HEK293 (cell line): ENCODE results near the gene CHST8.
A peak's percentile ranks its signal among the peaks of the same experiment; 100 is the strongest.

ENCODE experiments used
- CTCF ChIA-PET: fragments of 350-600 bp; formaldehyde crosslinking; extraction: SDS; loops from one replicate; lab custom pipeline; 2021; ENCODE audit warnings: antibody characterized with exemption; lab: Yijun Ruan, JAX
- POLR2A ChIA-PET: fragments of 300-600 bp; formaldehyde crosslinking; extraction: SDS; loops from one replicate; lab custom pipeline; 2020; ENCODE audit warnings: antibody characterized with exemption, inconsistent platforms; lab: Yijun Ruan, JAX
- H3K27ac ChIP-seq: fragments of 200-500 bp; sonication (Bioruptor generic); 2 replicates; pipeline ENCODE4 v1.5.1; 2014; ENCODE audit warnings: low read depth, low read length, control low read depth, inconsistent platforms; ENCODE audit errors: extremely low read depth
- H3K36me3 ChIP-seq, 2 experiments: fragments of 200-500 bp in 1 of 2; sonication (Bioruptor generic) in 1 of 2; 1 replicate in 1 of 2; 2 replicates in 1 of 2; pipeline ENCODE4 v1.5.1; 2014 to 2017; ENCODE audit warnings: inconsistent platforms in 2 of 2, low read length in 2 of 2; ENCODE audit not compliant: control insufficient read depth in 2 of 2, insufficient read depth in 1 of 2
- H3K4me1 ChIP-seq: fragments of 200-500 bp; sonication (Bioruptor generic); 2 replicates; pipeline ENCODE4 v1.5.1; 2014; ENCODE audit warnings: mild to moderate bottlenecking, low read length, inconsistent platforms; ENCODE audit not compliant: control insufficient read depth, insufficient read depth
- H3K4me3 ChIP-seq: 2 replicates; pipeline ENCODE4 v1.5.1; 2011; ENCODE audit warnings: low read depth, mild to moderate bottlenecking, control low read depth, low read length, moderate library complexity
- H3K9me3 ChIP-seq: fragments of 200-500 bp; sonication (Bioruptor generic); 2 replicates; pipeline ENCODE4 v1.5.1; 2014; ENCODE audit warnings: low read depth, low read length, inconsistent platforms; ENCODE audit not compliant: control insufficient read depth, insufficient read depth
- KLF1 ChIP-seq: fragments of 450-650 bp; formaldehyde crosslinking; IDR thresholded peaks from 2 replicates; pipeline ENCODE4 v1.5.1; 2016; ENCODE audit warnings: missing biosample characterization, missing genetic modification characterization
- KLF10 ChIP-seq: fragments of 450-650 bp; IDR thresholded peaks from 2 replicates; pipeline ENCODE4 v1.5.1; 2018; ENCODE audit warnings: missing biosample characterization, mild to moderate bottlenecking, missing genetic modification characterization
- MYNN ChIP-seq: fragments of 450-650 bp; formaldehyde crosslinking; IDR thresholded peaks from 2 replicates; pipeline ENCODE4 v1.5.1; 2016; ENCODE audit warnings: missing biosample characterization, missing genetic modification characterization, borderline replicate concordance
- SALL2 ChIP-seq: fragments of 450-650 bp; formaldehyde crosslinking; IDR thresholded peaks from 2 replicates; pipeline ENCODE4 v1.5.0; 2017; ENCODE audit warnings: missing biosample characterization, mild to moderate bottlenecking, missing genetic modification characterization, borderline replicate concordance
- ZEB2 ChIP-seq: fragments of 450-650 bp; formaldehyde crosslinking; IDR thresholded peaks from 2 replicates; pipeline ENCODE4 v1.5.1; 2016; ENCODE audit warnings: missing biosample characterization, missing genetic modification characterization
- ZNF146 ChIP-seq: fragments of 450-650 bp; formaldehyde crosslinking; IDR thresholded peaks from 2 replicates; pipeline ENCODE4 v1.5.1; 2016; ENCODE audit warnings: missing biosample characterization, missing genetic modification characterization
- ZNF16 ChIP-seq: fragments of 450-650 bp; formaldehyde crosslinking; IDR thresholded peaks from 2 replicates; pipeline ENCODE4 v1.5.1; 2016; ENCODE audit warnings: low read depth, missing biosample characterization, missing genetic modification characterization
- ZNF202 ChIP-seq: fragments of 450-650 bp; formaldehyde crosslinking; IDR thresholded peaks from 2 replicates; pipeline ENCODE4 v1.5.1; 2016; ENCODE audit warnings: missing biosample characterization, missing genetic modification characterization, borderline replicate concordance
- ZNF223 ChIP-seq: fragments of 450-650 bp; formaldehyde crosslinking; IDR thresholded peaks from 2 replicates; pipeline ENCODE4 v1.5.1; 2016; ENCODE audit warnings: missing biosample characterization, missing genetic modification characterization
- ZNF24 ChIP-seq: fragments of 450-650 bp; formaldehyde crosslinking; IDR thresholded peaks from 2 replicates; pipeline ENCODE4 v1.5.1; 2016; ENCODE audit warnings: missing biosample characterization, missing genetic modification characterization
- ZNF530 ChIP-seq: fragments of 450-650 bp; formaldehyde crosslinking; IDR thresholded peaks from 2 replicates; pipeline ENCODE4 v1.5.1; 2016; ENCODE audit warnings: low read depth, missing biosample characterization, missing genetic modification characterization
- ZNF624 ChIP-seq: fragments of 450-650 bp; formaldehyde crosslinking; IDR thresholded peaks from 2 replicates; pipeline ENCODE4 v1.5.1; 2017; ENCODE audit warnings: missing biosample characterization, missing genetic modification characterization
- ZNF660 ChIP-seq: fragments of 450-650 bp; IDR thresholded peaks from 2 replicates; pipeline ENCODE4 v1.5.1; 2018; ENCODE audit warnings: missing biosample characterization, mild to moderate bottlenecking, missing genetic modification characterization
- ZNF76 ChIP-seq: fragments of 450-650 bp; formaldehyde crosslinking; IDR thresholded peaks from 2 replicates; pipeline ENCODE4; 2016; ENCODE audit warnings: low read depth, missing biosample characterization, missing genetic modification characterization, borderline replicate concordance
- TF ChIP-seq, protein P1 (sequence below): fragments of 450-650 bp; formaldehyde crosslinking; IDR thresholded peaks from 2 replicates; pipeline ENCODE4 v1.5.0; 2017; ENCODE audit warnings: missing biosample characterization, missing genetic modification characterization, borderline replicate concordance
- TF ChIP-seq, protein P2 (sequence below): fragments of 450-650 bp; formaldehyde crosslinking; IDR thresholded peaks from 2 replicates; pipeline ENCODE4 v1.5.1; 2016; ENCODE audit warnings: missing biosample characterization, missing genetic modification characterization
- TF ChIP-seq, protein P3 (sequence below): fragments of 450-650 bp; formaldehyde crosslinking; IDR thresholded peaks from 2 replicates; pipeline ENCODE4 v1.5.1; 2016; ENCODE audit warnings: missing biosample characterization, missing genetic modification characterization
- TF ChIP-seq, protein P4 (sequence below): fragments of 450-650 bp; formaldehyde crosslinking; IDR thresholded peaks from 2 replicates; pipeline ENCODE4 v1.5.1; 2016; ENCODE audit warnings: missing biosample characterization, missing genetic modification characterization
- TF ChIP-seq, protein P5 (sequence below): fragments of 450-650 bp; formaldehyde crosslinking; IDR thresholded peaks from 2 replicates; pipeline ENCODE4 v1.5.1; 2016; ENCODE audit warnings: missing biosample characterization, missing genetic modification characterization

CHST8 gene

DNA sequence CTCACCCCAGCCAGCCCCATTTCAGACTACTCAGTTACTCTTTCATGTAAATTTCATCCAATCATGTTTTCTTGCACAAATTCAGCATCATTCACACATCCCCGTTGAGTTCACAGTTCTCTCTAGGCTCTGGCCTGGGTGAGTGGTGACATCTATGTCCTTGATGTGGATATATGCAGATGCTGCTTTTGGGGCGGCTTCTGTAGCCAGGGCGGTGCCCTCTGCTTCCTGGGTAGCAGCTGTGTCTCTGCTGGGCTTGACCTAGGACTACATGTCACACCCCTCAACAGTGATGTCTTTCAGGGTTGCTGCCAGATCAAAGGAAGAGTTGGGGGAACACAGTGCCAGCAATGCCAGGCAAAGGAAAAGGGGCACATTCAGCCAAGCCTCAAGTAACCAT, 106.4 kb downstream of the CHST8 start:
- Histone ChIP-seq H3K4me3 (no peak overlapping the region), H3K4me1 (no peaks in the 10 kb centered on the region), H3K27ac (no peak overlapping the region)
- ChIA-PET POLR2A (no interaction called here), CTCF (interaction anchor here (0.6 kb wide), 1 partner anchor 493 kb away, joined by 3 read pairs; no protein-coding TSS in a partner anchor)
- TF ChIP-seq, protein P1, sequence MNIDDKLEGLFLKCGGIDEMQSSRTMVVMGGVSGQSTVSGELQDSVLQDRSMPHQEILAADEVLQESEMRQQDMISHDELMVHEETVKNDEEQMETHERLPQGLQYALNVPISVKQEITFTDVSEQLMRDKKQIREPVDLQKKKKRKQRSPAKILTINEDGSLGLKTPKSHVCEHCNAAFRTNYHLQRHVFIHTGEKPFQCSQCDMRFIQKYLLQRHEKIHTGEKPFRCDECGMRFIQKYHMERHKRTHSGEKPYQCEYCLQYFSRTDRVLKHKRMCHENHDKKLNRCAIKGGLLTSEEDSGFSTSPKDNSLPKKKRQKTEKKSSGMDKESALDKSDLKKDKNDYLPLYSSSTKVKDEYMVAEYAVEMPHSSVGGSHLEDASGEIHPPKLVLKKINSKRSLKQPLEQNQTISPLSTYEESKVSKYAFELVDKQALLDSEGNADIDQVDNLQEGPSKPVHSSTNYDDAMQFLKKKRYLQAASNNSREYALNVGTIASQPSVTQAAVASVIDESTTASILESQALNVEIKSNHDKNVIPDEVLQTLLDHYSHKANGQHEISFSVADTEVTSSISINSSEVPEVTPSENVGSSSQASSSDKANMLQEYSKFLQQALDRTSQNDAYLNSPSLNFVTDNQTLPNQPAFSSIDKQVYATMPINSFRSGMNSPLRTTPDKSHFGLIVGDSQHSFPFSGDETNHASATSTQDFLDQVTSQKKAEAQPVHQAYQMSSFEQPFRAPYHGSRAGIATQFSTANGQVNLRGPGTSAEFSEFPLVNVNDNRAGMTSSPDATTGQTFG (tag by site-specific recombination) = no peak
- no peak for TF ChIP-seq ZNF624 (tag by site-specific recombination)
- no peak for TF ChIP-seq SALL2 (tag by site-specific recombination)
- no peak for TF ChIP-seq ZNF146
- TF ChIP-seq ZEB2 (tag by site-specific recombination) = no peak
- no peak for TF ChIP-seq ZNF660 (tag by site-specific recombination)
- TF ChIP-seq KLF10 (tag by site-specific recombination) = no peak
- TF ChIP-seq ZNF530 = no peak
- TF ChIP-seq, all 188 proteins: peak for 0
- Histone ChIP-seq H3K9me3 (no peaks in the 10 kb centered on the region; the same call in 1 of the 2 replicates), H3K36me3 (no peaks in the 10 kb centered on the region)

DNA sequence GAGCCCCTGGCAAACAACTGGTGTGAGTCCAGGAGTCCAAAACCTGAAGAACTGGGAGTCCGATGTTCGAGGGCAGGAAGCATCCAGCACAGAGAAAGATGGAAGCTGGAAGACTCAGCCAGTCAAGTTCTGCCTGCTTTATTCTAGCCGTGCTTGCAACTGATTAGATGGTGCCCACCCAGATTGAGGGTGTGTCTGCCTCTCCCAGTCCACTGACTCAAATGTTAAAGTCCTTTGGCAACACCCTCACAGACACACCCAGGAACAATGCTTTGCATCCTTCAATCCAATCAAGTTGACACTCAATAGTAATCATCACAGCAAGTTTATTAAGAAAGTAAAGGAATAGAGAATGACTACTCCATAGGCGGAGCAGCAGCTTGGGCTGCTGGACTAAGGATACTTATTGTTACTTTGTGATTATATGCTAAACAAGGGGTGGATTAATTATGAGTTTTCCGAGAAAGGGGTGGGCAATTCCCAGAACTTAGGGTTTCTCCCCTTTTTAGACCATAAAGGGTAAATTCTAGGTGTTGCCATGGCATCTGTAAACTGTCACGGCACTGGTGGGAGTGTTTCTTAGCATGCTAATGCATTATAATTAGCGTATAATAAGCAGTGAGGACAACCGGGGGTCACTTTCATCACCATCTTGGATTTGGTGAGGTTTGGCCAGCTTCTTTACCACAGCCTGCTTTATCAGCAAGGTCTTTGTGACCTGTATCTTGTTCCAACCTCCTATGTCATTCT, 109.3 kb downstream of the CHST8 start:
- Histone ChIP-seq H3K9me3 (no peaks in the 10 kb centered on the region; the same call in 1 of the 2 replicates), H3K4me1 (no peaks in the 10 kb centered on the region), H3K27ac (no peak overlapping the region), H3K36me3 (no peaks in the 10 kb centered on the region), H3K4me3 (no peak overlapping the region)
- POLR2A ChIA-PET = no interaction called here
- CTCF ChIA-PET = interaction anchor here (0.6 to 1.2 kb wide), 3 partner anchors 40 to 315 kb away, joined by 3 read pairs; no protein-coding TSS in a partner anchor
- TF ChIP-seq, protein P2, sequence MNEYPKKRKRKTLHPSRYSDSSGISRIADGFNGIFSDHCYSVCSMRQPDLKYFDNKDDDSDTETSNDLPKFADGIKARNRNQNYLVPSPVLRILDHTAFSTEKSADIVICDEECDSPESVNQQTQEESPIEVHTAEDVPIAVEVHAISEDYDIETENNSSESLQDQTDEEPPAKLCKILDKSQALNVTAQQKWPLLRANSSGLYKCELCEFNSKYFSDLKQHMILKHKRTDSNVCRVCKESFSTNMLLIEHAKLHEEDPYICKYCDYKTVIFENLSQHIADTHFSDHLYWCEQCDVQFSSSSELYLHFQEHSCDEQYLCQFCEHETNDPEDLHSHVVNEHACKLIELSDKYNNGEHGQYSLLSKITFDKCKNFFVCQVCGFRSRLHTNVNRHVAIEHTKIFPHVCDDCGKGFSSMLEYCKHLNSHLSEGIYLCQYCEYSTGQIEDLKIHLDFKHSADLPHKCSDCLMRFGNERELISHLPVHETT (tag by site-specific recombination) = no peak
- TF ChIP-seq ZNF76 (tag by site-specific recombination) (no peak), ZNF16 (tag by site-specific recombination) (no peak), KLF1 (tag by site-specific recombination) (peak; percentile 96)
- TF ChIP-seq, protein P3, sequence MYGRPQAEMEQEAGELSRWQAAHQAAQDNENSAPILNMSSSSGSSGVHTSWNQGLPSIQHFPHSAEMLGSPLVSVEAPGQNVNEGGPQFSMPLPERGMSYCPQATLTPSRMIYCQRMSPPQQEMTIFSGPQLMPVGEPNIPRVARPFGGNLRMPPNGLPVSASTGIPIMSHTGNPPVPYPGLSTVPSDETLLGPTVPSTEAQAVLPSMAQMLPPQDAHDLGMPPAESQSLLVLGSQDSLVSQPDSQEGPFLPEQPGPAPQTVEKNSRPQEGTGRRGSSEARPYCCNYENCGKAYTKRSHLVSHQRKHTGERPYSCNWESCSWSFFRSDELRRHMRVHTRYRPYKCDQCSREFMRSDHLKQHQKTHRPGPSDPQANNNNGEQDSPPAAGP (tag by site-specific recombination) = peak; percentile 79
- TF ChIP-seq, protein P4, sequence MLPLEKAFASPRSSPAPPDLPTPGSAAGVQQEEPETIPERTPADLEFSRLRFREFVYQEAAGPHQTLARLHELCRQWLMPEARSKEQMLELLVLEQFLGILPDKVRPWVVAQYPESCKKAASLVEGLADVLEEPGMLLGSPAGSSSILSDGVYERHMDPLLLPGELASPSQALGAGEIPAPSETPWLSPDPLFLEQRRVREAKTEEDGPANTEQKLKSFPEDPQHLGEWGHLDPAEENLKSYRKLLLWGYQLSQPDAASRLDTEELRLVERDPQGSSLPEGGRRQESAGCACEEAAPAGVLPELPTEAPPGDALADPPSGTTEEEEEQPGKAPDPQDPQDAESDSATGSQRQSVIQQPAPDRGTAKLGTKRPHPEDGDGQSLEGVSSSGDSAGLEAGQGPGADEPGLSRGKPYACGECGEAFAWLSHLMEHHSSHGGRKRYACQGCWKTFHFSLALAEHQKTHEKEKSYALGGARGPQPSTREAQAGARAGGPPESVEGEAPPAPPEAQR (tag by site-specific recombination) = no peak

DNA sequence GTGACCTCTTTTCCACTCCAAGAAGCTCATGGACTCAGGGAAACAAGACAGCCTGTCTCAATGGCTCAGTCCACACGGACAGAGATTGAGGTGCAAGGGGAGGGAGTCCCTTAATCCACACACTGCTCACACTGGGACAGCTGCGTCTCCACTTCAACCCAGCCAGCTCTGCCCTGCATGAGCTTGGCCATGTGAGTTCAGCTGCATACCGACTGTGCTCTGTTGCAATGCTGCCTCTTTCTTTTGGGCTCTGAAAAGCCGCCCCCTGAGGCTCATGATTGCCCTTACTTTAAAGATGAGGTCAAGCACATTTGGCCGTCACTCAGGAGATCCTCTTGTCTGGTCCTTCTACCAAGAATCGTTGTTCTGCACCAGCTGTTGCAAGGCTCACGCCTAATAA, 110.1 kb downstream of the CHST8 start:
- CTCF ChIA-PET = interaction anchor here (0.9 to 1.2 kb wide), 2 partner anchors 39 to 316 kb away, joined by 3 read pairs; no protein-coding TSS in a partner anchor
- POLR2A ChIA-PET = no interaction called here
- TF ChIP-seq ZNF223 (tag by site-specific recombination) = no peak
- TF ChIP-seq, protein P5, sequence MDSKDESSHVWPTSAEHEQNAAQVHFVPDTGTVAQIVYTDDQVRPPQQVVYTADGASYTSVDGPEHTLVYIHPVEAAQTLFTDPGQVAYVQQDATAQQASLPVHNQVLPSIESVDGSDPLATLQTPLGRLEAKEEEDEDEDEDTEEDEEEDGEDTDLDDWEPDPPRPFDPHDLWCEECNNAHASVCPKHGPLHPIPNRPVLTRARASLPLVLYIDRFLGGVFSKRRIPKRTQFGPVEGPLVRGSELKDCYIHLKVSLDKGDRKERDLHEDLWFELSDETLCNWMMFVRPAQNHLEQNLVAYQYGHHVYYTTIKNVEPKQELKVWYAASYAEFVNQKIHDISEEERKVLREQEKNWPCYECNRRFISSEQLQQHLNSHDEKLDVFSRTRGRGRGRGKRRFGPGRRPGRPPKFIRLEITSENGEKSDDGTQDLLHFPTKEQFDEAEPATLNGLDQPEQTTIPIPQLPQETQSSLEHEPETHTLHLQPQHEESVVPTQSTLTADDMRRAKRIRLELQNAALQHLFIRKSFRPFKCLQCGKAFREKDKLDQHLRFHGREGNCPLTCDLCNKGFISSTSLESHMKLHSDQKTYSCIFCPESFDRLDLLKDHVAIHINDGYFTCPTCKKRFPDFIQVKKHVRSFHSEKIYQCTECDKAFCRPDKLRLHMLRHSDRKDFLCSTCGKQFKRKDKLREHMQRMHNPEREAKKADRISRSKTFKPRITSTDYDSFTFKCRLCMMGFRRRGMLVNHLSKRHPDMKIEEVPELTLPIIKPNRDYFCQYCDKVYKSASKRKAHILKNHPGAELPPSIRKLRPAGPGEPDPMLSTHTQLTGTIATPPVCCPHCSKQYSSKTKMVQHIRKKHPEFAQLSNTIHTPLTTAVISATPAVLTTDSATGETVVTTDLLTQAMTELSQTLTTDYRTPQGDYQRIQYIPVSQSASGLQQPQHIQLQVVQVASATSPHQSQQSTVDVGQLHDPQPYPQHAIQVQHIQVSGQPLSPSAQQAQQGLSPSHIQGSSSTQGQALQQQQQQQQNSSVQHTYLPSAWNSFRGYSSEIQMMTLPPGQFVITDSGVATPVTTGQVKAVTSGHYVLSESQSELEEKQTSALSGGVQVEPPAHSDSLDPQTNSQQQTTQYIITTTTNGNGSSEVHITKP = no peak
- no peak for TF ChIP-seq ZNF202 (tag by site-specific recombination)
- TF ChIP-seq MYNN (tag by site-specific recombination) = no peak
- TF ChIP-seq ZNF24 = no peak

More for the DNA sequence above, 110.1 kb downstream of the CHST8 start:
- no peak overlapping the region for H3K27ac ChIP-seq
- no peak overlapping the region for H3K4me3 ChIP-seq
- no peaks in the 10 kb centered on the region for H3K4me1 ChIP-seq
- H3K9me3 ChIP-seq = no peaks in the 10 kb centered on the region; the same call in 1 of the 2 replicates
- no peaks in the 10 kb centered on the region for H3K36me3 ChIP-seq
